GM19452 (cell line): ENCODE measurements around the gene RAI1.

ENCODE experiments used
- ATAC-seq: cut with Tn5 transposase; IDR thresholded peaks from one replicate; pipeline ENCODE4 v1.9.1; 2021; ENCODE audit not compliant: unreplicated experiment

RAI1 gene

GRCh38 chr17:17859909-17860765 lies 178.9 kb downstream of the RAI1 start:
- no peak for ATAC-seq

- ATAC-seq: no peak
Measured at GRCh38 chr17:17860766-17861107, 179.5 kb downstream of the RAI1 start.
